ENCODE data around the gene SCRN1.
A peak's percentile ranks its signal among the peaks of the same experiment; 100 is the strongest.

SCRN1 gene

DNA sequence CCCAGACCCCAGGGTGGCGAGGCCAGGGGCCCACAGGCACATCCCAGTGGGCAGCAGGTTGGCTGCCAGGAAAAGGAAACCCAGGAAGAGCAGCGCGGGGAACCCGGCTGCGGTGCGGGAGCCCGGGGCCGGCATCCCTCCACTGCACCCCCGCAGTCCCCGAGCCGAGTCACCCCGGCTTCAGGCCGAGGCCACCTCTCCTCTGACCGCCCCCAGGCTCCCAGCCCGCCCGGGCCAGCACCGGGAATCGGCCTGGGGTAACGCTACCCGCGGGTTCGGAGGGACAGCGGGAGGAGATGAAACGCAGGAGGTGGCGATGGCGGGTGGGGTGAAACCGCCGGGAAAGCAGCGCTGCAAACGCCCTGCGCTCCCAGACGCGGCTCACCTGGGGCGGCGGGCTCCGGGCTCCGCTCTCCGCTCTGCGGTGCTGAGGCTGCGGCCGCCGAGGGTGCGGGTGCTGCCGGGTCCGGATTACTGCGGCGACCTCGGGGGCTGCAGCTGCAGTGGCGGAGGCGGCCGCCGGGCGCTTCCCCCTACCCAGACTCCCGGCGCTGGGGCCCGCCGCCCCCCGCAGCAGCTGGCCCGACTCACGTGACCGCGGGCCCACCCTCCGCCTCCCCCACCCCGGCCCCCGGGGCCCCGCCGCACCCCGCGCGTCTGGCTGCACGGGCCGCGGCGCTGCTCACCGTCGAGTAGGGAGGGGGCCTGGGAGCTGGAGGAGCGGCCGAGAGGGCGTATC, at the start of gene SCRN1:
TSS of gene SCRN1 (minus strand) at position 545 of the 739 bp plus-strand sequence. CDS start 20,734 bp downstream, outside the sequence.
- no peak for DNase-seq (ENCODE audit: low read depth)
- no peak for TF ChIP-seq CTCF (IDR thresholded peaks at IDR 0.05; ENCODE audit: low read depth, low read length, missing control alignments)
- H3K4me3 ChIP-seq (ENCODE audit: low read depth, low read length): peak within 1 kb of the TSS; percentile 75

- TF ChIP-seq CTCF (IDR thresholded peaks at IDR 0.05; ENCODE audit: low read depth, low read length, missing control alignments): no peak
- DNase-seq (ENCODE audit: low read depth): no peak
- no peak overlapping the region for H3K4me3 ChIP-seq (ENCODE audit: low read depth, low read length)
Measured at GRCh38 chr7:30038196-30038980, 48.8 kb upstream of the SCRN1 start.

GRCh38 chr7:30036220-30036619, 46.6 kb upstream of the SCRN1 start:
- no peak for TF ChIP-seq CTCF (IDR thresholded peaks at IDR 0.05; ENCODE audit: low read depth, low read length, missing control alignments)
- H3K4me3 ChIP-seq (ENCODE audit: low read depth, low read length): no peak overlapping the region
- DNase-seq (ENCODE audit: low read depth): no peak

DNA sequence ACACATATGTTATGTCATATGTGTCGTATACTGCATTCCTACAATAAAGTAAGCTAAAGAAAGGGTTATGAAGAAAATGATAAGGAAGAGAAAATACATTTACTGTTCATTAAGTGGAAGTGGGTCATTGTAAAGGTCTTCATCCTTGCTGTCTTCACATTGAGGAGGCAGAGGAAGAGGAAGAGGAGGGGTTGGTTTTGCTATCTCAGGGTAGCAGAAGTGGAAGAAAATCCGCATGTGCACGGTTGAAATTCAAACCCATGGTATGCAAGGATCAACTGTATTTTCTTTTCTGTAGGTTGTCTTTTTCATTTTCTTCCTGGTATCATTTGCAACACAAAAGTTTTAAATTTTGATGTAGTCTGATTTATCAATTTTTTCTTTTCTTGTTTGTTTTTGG, 44.9 kb upstream of the SCRN1 start:
- H3K4me3 ChIP-seq (ENCODE audit: low read depth, low read length): no peak overlapping the region
- no peak for TF ChIP-seq CTCF (IDR thresholded peaks at IDR 0.05; ENCODE audit: low read depth, low read length, missing control alignments)
- no peak for DNase-seq (ENCODE audit: low read depth)

DNA sequence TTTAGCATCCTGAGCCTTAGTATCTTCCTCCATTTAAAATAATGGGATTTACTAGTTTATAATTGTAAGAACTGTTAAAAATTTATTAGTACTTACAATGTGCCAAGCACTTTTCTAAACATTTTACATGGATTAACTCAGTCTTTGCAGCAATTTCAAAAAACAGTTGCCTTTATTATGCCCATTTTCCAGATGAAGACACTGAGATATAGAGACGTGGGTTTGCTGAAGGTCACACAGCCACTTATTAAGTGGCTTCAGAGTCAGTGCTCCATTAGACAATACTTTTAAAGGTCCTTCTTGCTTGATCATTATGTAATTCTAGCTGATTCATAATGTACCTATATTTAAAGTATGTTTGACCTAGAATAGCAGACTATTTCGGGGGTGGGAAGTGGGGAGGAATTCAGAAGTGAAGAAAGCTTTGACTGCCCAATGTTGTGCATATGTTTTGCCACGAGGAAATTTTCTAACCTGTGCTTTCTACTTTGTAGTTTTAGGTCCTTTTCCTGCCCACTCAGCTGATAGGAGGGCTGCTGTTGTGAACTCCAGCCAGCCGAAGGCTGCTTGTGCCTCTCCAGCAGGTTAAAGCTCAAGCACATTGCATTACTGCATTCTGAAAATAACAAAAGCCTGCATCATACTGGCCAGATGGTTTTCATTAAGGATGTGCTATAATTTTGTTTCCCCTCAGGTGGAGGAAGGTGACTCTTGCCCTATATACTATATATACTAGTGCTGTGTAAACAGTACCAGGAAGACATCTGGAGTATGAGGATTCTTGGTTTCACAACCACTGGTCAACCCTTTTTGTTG, 42.9 kb upstream of the SCRN1 start:
- no peak for TF ChIP-seq CTCF (IDR thresholded peaks at IDR 0.05; ENCODE audit: low read depth, low read length, missing control alignments)
- H3K4me3 ChIP-seq (ENCODE audit: low read depth, low read length): no peak overlapping the region
- no peak for DNase-seq (ENCODE audit: low read depth)

- no peak for TF ChIP-seq CTCF (IDR thresholded peaks at IDR 0.05; ENCODE audit: low read depth, low read length, missing control alignments)
- DNase-seq (ENCODE audit: low read depth): no peak
- peak overlapping the region; percentile 93; the same call in 1 of the 2 replicates for H3K4me3 ChIP-seq (ENCODE audit: low read depth, low read length)
Measured at GRCh38 chr7:30029696-30030095, 40.1 kb upstream of the SCRN1 start.

Measured in GM12864 (cell line).